Neural progenitor cell (in vitro differentiated cells): ENCODE results near the gene CDK5RAP2. TPM values are rescaled to one million over a fixed set of nuclear protein-coding genes. Genes with fewer than 3 reads are reported as not detected.
A peak's percentile ranks its signal among the peaks of the same experiment; 100 is the strongest.

ENCODE experiments used
- DNase-seq: peaks from one replicate; pipeline ENCODE4 v3.0.0-alpha.2; 2016; ENCODE audit warnings: low spot score
- H2AFZ ChIP-seq: fragments of 200-600 bp; sonication (generic); replicated peaks from 2 replicates; pipeline ENCODE4 v1.6.1; 2016; ENCODE audit warnings: antibody characterized with exemption
- H3F3A ChIP-seq: fragments of 200-600 bp; sonication (generic); 2 replicates; pipeline ENCODE4 v1.6.1; 2016; ENCODE audit warnings: antibody characterized with exemption, low read depth
- H3K27ac ChIP-seq: fragments of 200-600 bp; sonication (generic); 2 replicates; pipeline ENCODE4 v1.5.1; 2016; ENCODE audit warnings: mild to moderate bottlenecking
- H3K27me3 ChIP-seq: fragments of 200-600 bp; sonication (generic); 2 replicates; pipeline ENCODE4 v1.6.1; 2016; ENCODE audit warnings: mild to moderate bottlenecking, moderate library complexity
- H3K36me3 ChIP-seq: fragments of 200-600 bp; sonication (generic); 2 replicates; pipeline ENCODE4 v1.5.1; 2016
- H3K4me1 ChIP-seq: fragments of 200-600 bp; sonication (generic); 2 replicates; pipeline ENCODE4 v1.6.1; 2016; ENCODE audit warnings: mixed run types
- H3K4me2 ChIP-seq: fragments of 200-600 bp; sonication (generic); 2 replicates; pipeline ENCODE4 v1.6.1; 2016
- H3K4me3 ChIP-seq: fragments of 200-600 bp; sonication (generic); 2 replicates; pipeline ENCODE4 v1.5.1; 2016
- H3K79me2 ChIP-seq: fragments of 200-600 bp; sonication (generic); 2 replicates; pipeline ENCODE4 v1.6.1; 2016; ENCODE audit warnings: low read depth
- H3K9ac ChIP-seq: fragments of 200-600 bp; sonication (generic); 2 replicates; pipeline ENCODE4 v1.6.1; 2016
- H3K9me3 ChIP-seq: fragments of 200-600 bp; sonication (generic); 2 replicates; pipeline ENCODE4 v1.5.1; 2016; ENCODE audit warnings: low read depth
- H4K20me1 ChIP-seq: fragments of 200-600 bp; sonication (generic); 2 replicates; pipeline ENCODE4 v1.6.1; 2016; ENCODE audit warnings: low read depth
- H3K27ac Mint-ChIP-seq: 3 replicates; pipeline ENCODE4 v1.8.0; 2021; ENCODE audit warnings: mixed read lengths
- H3K27me3 Mint-ChIP-seq: 2 replicates; pipeline ENCODE4 v1.8.0; 2022; ENCODE audit warnings: low read depth, mild to moderate bottlenecking, inconsistent platforms, moderate library complexity, mixed read lengths; ENCODE audit not compliant: insufficient read depth
- H3K36me3 Mint-ChIP-seq: 3 replicates; pipeline ENCODE4 v1.8.0; 2021; ENCODE audit warnings: mixed read lengths
- H3K4me1 Mint-ChIP-seq: 3 replicates; pipeline ENCODE4 v1.8.0; 2021; ENCODE audit warnings: mixed read lengths
- H3K4me3 Mint-ChIP-seq: 3 replicates; pipeline ENCODE4 v1.8.0; 2021; ENCODE audit warnings: mild to moderate bottlenecking, moderate library complexity, mixed read lengths
- H3K9me3 Mint-ChIP-seq: 3 replicates; pipeline ENCODE4 v1.8.0; 2020; ENCODE audit warnings: mixed read lengths
- CTCF ChIP-seq: fragments of 200-600 bp; sonication (generic); IDR thresholded peaks from 2 replicates; pipeline ENCODE4 v1.5.1; 2017; ENCODE audit warnings: antibody characterized with exemption, mild to moderate bottlenecking
- EZH2 ChIP-seq: fragments of 200-600 bp; sonication (generic); IDR thresholded peaks from 2 replicates; pipeline ENCODE4 v1.6.1; 2017; ENCODE audit warnings: antibody characterized with exemption, mild to moderate bottlenecking, moderate library complexity
- EZH2phosphoT487 ChIP-seq: fragments of 200-600 bp; sonication (generic); IDR thresholded peaks from 2 replicates; pipeline ENCODE4 v1.6.1; 2017; ENCODE audit warnings: antibody characterized with exemption
- total RNA-seq: library from RNA; depleted of rRNA; stranded (reverse); fragments of >200 nt; gene quantifications from 2 replicates; pipeline ENCODE4 v1.2.3, GENCODE V29; 2015; ENCODE audit warnings: low replicate concordance

Gene CDK5RAP2
- total RNA-seq, 1 donor from 2014 or later, result 62.5 TPM

GRCh38 chr9:120544441-120544840 lies 35.5 kb downstream of the CDK5RAP2 start:
- Histone ChIP-seq H3K36me3 (peaks cover under 1% of the 10 kb centered on the region), H3K9me3 (no peaks in the 10 kb centered on the region), H3K4me1 (no peaks in the 10 kb centered on the region), H3K79me2 (no peaks in the 10 kb centered on the region), H4K20me1 (peaks cover 3% of the 10 kb centered on the region), H2AFZ (no peak overlapping the region), H3K4me2 (no peak overlapping the region), H3K4me3 (no peak overlapping the region), H3F3A (no peaks in the 10 kb centered on the region), H3K27me3 (no peaks in the 10 kb centered on the region), H3K27ac (no peak overlapping the region), H3K9ac (no peak overlapping the region)
- Mint-ChIP-seq H3K36me3 (peaks cover 32% of the 10 kb centered on the region), H3K9me3 (no peaks in the 10 kb centered on the region), H3K4me1 (peaks cover 12% of the 10 kb centered on the region), H3K27me3 (peaks cover 2% of the 10 kb centered on the region), H3K4me3 (no peak overlapping the region), H3K27ac (no peak overlapping the region)
- DNase-seq, result no peak
- TF ChIP-seq CTCF (no peak), EZH2 (no peak), EZH2phosphoT487 (no peak)

- peaks cover 11% of the 10 kb centered on the region for H3K36me3 ChIP-seq
- TF ChIP-seq CTCF (no peak), EZH2 (no peak), EZH2phosphoT487 (no peak)
- DNase-seq, result no peak
- H2AFZ ChIP-seq, result no peak overlapping the region
- no peaks in the 10 kb centered on the region for H3K27me3 ChIP-seq
- no peaks in the 10 kb centered on the region for H3K9me3 Mint-ChIP-seq
- H3K79me2 ChIP-seq, result no peaks in the 10 kb centered on the region
- peaks cover 12% of the 10 kb centered on the region for H3K4me1 Mint-ChIP-seq
- H3K27me3 Mint-ChIP-seq, result peaks cover 2% of the 10 kb centered on the region
- H3K4me3 Mint-ChIP-seq, result no peak overlapping the region
- no peak overlapping the region for H3K4me2 ChIP-seq
- peaks cover 29% of the 10 kb centered on the region for H3K36me3 Mint-ChIP-seq
- no peak overlapping the region for H3K4me3 ChIP-seq
- no peaks in the 10 kb centered on the region for H4K20me1 ChIP-seq
- peak overlapping the region; percentile 23 for H3K27ac Mint-ChIP-seq
- H3K9ac ChIP-seq, result no peak overlapping the region
- H3F3A ChIP-seq, result no peaks in the 10 kb centered on the region
- H3K4me1 ChIP-seq, result no peaks in the 10 kb centered on the region
- H3K9me3 ChIP-seq, result no peaks in the 10 kb centered on the region
- no peak overlapping the region for H3K27ac ChIP-seq
These were observed 37.1 kb downstream of the CDK5RAP2 start for GRCh38 chr9:120542701-120543490.

GRCh38 chr9:120541921-120542320 lies 38.0 kb downstream of the CDK5RAP2 start:
- Histone ChIP-seq H4K20me1 (no peaks in the 10 kb centered on the region), H3K27me3 (no peaks in the 10 kb centered on the region), H2AFZ (no peak overlapping the region), H3K9ac (no peak overlapping the region), H3K9me3 (no peaks in the 10 kb centered on the region), H3K4me1 (no peaks in the 10 kb centered on the region), H3K79me2 (no peaks in the 10 kb centered on the region), H3F3A (no peaks in the 10 kb centered on the region), H3K27ac (no peak overlapping the region), H3K36me3 (peaks cover 13% of the 10 kb centered on the region), H3K4me2 (no peak overlapping the region), H3K4me3 (no peak overlapping the region)
- TF ChIP-seq EZH2, result no peak
- TF ChIP-seq EZH2phosphoT487, result no peak
- TF ChIP-seq CTCF, result no peak
- Mint-ChIP-seq H3K27ac (no peak overlapping the region), H3K4me3 (no peak overlapping the region), H3K27me3 (peaks cover 2% of the 10 kb centered on the region), H3K36me3 (peaks cover 29% of the 10 kb centered on the region), H3K4me1 (peaks cover 12% of the 10 kb centered on the region), H3K9me3 (no peaks in the 10 kb centered on the region)
- DNase-seq, result no peak
